Measurements from ENCODE around the gene DAD1.
A peak's percentile ranks its signal among the peaks of the same experiment; 100 is the strongest.
"Not testable (repeated sequence)": the region's sequence is repeated elsewhere in the genome, so short reads cannot be mapped to it uniquely, and the experiment has no call there.

DAD1 gene

DNA sequence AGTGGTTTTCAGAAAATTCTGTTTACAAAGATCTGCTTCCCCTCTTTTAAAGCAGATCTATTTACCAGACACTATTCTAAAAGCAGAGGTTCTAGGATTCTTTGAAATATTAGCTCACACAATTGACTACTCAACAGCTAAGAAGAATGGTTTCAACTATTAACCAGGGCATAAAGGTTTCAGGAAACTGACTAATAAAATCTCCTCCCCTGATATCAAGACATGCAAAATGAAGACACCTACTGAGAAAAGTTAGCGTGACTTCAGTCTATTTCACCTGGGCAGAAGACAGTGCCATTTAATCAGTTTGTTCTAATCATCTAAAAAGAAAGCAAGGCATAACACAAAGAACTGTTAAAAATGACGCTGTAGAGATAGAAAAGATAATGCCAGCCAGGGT, 22.2 kb downstream of the DAD1 start:
- no peak for DNase-seq

DNA sequence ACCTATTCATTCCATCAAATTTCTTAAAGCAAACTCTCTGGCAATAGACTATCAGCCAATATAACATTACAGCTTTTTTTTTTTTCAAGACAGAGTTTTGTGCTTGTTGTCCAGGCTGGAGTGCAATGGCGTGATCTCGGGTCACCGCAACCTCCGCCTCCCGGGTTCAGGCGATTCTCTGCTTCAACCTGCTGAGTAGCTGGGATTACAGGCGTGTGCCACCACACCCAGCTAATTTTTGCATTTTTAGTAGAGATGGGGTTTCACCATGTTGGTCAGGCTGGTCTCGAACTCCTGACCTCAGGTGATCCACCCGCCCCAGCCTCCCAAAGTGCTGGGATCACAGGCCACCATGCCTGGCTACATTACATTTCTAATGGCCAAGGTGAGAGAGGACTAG, 22.8 kb downstream of the DAD1 start:
- not testable (repeated sequence) for DNase-seq

DNA sequence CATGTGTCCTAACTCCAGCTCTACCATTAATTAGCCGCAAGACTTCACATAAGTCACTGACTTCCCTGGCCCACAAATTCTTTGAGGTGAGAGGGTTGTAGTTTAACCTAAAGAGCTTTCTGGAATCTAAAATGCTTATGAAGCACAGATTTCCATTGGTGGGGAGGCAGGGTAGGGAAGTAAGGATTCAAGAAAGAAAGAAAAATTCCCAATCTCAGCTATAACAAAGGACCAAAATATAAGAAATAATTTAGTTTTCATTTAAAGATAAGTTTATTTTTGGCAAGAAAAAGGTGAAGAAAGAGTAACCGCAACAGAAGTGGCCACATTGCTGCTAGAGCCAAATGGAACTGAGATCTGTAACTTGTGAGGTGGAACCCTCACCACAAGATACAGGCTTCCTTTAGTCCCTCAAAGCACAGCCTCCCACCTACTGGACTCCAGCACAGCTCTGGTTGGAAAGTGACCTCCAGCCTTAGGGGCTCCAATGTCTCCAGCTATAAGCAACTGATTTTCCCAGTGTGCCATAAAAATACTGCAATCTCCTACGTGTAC, 23.6 kb downstream of the DAD1 start:
- no peak for DNase-seq

DNA sequence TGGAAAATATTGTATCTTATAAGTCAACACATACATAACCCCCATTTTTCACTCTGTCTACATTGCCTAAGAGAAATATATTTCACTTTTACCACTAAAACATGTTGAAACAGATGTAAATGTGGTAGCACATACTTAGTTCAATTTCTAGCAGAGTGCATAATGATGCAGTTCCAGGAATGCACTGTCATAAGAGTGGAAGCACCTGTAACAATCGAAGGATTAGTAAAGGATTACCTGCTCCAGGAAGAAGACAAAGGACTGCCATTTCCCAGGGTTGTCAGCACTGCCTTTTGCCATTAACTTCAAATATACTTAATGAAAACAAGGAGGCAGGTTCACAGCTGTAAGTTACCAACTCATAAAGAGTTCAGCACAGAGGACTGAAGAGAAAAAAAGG, 24.6 kb downstream of the DAD1 start:
- DNase-seq: no peak

DNA sequence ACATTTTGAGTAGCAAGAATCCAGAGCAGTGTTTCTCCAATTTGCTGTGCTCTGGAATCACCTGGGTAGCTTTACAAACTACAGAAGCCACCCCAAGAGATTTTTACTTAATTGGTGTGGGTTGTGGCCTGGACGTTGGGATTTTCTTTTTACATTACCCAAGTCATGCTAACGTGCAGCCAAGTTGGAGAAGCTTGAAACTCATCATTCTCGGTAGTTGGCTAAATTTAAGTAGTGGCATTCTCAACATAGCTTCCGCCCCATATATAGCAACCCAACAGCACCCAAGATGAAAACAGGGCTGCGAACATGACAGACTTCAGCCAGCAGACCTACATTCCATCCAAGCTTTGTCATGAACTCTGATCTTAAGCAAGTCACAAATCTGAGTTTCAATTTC, 25.0 kb downstream of the DAD1 start:
- DNase-seq: peak; percentile 64

DNA sequence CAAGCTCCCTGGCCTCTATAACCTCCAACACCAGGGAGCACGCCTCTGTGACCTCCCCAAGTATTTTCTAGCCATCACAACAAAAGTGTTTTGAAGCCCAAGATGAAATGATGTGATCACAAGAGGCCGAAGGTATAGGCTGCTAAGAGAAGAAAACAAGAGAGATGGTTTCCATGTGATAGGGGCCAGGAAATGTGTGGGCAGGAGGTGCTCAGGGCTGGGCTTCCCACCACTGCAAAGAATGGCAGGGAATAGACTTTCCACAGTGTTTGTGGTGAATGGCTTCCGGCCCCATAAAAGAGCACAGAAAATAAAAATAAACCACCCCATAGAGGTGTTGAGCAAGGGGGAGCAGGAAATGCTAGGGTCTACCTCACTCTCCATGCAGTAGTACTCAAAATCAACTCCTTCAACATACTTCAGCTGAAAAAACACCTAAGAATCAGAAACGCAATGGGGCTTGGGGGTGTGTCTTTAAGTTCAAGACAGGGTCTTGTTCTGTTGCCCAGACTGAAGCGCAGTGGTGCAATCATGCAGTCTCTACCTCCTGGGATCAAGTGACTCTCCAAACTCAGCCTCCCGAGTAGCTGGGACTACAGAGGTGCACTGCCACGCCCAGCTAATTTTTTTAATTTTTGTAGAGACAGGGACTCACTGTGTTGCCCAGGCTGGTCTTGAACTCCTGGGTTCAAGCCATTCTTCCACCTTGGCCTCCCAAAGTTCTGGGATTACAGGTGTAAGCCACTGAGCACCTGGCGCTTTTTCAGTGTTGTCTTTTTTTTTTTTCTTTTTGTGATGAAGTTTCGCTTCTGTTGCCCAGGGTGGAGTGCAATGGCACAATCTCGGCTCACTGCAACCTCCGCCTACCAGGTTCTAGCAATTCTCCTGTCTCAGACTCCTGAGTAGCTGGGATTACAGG, 27.1 kb downstream of the DAD1 start:
- DNase-seq: no peak

DNA sequence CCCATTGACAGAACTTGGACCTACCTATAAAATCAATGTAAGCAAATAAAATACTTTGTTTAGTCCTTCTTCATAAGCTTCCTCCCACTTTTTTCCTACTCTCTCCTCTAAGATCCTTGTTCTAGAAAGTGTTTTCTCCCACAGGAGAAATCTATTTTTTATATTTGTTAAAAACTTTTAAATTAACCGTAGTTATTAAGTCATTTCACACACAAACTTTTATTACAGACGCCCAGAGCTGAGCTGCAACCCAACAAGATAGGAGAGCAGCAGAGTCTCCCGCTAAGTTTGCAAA, 27.7 kb downstream of the DAD1 start:
- no peak for DNase-seq

DNA sequence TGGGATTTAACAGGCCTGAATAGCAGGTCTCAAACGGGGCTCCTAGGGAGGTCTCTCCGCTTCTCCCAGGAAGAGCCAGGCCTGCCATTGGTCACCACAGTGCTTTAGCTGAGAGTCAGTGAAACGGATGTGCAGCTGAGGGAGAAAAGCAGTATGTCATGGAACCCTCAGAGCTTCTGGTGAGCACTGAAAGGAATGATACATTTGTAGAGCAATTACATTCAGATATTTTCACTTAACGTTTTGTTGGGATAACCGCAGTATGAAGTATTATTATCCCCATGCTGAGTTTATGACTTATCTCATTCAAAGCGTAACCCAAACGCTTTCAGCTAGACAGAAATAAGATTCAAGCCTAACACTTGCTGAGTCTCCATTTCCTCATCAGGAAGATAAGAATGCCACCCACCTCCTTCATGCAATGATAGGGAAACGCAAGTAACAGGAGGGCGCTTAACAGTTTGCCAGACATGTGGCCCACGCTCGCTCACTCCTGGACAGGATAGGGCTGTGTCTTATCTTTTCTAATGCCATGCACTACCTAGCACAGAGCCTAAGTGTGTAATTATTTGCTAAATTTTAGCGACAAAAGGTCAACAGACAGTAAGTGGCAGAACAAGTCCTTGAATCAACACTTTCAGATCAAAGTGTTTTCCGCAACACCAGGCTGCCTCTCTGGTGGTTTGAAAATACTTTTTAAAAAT, 28.2 kb downstream of the DAD1 start:
- no peak for DNase-seq

DNA sequence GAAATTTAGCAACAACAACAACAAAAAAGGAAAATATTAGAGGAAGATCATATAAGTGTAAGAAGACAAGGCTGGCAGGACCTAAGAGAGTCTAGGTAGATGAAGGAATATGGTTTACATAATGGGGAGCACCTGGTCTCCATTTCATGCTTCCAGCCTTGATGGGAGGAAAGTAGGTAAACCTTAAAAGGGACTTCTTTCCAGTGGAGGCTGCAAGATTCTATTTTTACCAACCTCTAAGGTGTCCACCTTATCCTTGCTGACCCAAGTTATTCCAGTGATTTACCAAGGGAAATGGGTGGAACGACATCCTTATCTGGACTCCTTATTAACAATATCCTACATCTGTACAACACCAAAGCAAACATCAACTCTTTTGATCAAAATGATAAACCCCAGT, 30.0 kb downstream of the DAD1 start:
- no peak for DNase-seq

DNA sequence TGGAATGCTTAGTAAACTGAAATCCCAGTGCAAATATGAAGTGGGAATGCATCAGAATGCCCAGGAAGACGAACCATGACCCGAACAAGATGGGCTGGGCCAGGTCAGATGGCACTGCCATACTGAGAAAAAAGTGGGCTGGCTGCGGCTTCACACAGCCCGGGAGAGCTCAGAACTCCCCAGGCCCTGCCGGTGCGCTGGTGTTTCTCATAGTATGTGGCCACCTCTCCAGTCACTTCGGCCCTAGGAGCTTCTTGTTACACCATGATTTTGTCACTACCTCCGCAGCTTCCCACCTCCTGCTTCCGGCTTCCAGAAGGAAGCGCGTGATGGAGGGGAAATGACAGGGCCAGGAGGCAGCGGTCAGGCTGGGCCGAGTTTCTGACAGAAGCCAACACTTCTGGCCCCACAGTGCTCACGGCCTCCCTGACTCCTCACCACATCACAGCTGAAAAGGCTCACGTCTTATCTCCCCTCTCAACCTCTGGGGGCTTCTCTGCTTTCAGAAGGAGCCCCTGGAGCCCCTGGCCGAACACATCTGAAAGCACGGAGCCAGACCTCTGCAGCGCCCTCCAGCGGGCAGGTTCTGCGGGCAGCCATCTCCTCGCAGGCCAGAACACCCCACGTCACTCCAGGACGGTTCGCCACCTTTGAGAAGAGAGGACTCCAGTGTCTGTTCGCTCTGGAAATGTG, 30.7 kb downstream of the DAD1 start:
- DNase-seq: no peak

DNA sequence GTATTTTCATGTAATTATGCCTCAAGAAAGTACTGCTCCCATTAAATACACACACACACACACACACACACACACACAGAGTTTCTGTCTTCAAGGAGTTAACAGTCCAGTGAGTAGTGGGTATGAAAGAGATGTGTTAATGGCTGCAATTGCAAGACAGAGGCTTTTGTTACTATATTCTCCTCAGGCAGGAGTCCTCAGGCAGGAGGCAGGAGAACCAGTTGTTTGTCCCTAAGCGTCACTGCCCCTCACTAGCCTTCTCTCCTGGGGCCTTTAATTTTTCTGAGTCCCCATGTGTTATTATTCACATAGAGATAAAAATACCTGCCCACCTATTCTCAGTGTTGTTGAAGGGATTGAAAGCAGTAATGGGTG, 31.2 kb downstream of the DAD1 start:
- no peak for DNase-seq

DNA sequence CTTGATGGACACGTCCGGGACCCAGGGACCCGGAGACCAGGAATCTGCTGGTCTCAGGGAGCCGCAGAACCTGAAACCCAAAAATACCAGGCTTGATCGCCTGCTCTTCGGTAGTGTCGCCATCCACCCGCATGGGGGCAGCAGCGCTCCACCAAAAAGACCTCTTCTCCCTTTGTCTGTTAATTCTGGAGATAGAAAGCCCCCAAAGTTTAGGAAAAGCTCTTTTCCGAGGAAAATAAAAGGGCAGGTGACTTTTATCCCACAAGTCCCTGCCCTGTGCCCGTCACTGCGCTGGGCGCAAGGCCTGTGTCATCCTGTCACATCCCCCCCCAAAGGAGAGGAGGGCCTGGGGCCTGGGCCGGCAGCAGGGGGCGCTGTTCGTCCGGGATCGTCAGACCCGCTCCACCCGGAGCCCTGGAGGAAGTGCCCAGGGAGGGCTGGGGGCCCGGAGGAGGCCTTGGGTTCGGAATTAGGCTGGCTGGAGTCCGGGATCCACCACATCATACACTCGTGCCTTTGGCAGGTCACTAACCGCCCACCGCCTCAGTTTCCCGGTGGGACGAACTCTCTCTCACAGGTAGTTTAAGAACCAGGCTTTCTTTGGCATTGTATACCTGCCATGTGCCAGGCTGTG, 31.9 kb downstream of the DAD1 start:
- peak; percentile 71 for DNase-seq

DNA sequence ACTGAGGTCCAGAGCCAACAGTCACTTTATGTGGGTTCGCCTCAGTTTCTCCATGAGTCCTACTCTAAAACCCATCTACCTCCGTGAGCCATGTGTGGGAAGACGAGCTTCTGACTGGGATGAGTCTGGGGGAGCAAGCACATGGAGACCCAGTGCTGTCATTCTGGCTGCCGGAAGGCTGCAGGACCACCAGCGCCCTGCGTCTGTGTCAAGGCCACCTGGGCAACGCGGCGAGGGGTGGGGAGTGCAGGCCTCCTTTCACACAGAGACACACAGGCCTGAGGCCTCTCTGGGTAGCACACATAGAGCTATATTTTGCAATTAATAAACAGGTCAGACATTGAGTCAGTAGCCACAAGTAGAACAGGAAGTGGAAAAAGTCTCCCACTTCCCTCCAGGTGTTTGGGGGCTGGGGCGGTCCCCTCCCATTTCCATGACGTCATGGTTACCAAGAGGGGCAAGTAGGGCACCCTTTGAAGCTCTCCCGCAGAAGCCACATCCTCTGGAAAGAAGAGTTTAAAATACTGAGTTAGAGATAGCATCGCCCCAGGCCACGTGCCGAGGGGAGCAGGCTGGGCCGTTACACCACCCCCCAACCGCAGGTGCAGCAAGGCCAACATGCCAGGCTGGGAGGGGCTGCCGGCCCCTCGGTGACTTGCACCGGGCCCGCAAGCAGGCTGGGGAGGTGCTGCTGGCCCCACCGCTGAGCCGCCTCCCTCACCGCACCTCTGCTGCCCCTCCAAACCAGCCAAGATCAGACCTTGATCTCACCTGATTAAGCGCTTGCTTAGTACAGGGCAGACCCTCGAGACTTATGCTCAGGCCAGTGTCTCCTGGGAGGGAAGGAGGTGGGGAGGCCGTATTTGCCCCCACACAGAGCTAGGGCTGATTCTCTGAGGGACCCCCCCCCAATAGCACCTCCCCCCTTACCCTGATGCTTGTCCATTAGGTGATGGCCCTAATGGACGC, 32.7 kb downstream of the DAD1 start:
- DNase-seq: peak; percentile 84

DNA sequence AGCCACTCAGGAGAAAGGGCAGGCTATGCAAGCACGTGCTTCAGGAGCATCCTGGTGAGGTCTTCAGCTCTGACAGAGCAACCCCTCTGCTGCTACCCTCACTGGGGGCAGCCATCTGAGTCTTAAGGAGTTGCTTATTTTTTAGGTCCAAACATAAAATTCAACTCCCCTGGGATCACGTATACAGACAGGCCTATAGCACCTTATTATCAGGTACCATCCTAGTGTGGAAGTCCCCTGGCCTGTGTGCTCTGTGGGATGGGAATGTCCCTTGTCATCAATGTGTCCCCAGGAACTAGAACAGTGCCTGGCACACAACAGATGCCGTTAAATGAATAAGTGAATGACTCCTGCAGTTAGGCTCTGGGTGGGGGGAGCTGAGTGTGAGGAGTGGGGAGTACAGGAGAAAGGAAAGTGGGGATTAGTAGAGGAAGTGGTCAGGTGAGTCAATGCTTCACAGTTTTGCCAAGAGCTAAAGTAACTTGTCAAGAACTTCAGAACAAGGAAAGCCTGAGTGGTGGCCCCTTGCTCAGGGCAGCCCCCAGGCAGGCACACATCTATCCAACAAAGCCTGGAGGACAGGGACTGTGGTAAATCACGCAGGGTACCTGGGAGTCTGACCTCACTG, 33.5 kb downstream of the DAD1 start:
- DNase-seq: peak; percentile 54

DNA sequence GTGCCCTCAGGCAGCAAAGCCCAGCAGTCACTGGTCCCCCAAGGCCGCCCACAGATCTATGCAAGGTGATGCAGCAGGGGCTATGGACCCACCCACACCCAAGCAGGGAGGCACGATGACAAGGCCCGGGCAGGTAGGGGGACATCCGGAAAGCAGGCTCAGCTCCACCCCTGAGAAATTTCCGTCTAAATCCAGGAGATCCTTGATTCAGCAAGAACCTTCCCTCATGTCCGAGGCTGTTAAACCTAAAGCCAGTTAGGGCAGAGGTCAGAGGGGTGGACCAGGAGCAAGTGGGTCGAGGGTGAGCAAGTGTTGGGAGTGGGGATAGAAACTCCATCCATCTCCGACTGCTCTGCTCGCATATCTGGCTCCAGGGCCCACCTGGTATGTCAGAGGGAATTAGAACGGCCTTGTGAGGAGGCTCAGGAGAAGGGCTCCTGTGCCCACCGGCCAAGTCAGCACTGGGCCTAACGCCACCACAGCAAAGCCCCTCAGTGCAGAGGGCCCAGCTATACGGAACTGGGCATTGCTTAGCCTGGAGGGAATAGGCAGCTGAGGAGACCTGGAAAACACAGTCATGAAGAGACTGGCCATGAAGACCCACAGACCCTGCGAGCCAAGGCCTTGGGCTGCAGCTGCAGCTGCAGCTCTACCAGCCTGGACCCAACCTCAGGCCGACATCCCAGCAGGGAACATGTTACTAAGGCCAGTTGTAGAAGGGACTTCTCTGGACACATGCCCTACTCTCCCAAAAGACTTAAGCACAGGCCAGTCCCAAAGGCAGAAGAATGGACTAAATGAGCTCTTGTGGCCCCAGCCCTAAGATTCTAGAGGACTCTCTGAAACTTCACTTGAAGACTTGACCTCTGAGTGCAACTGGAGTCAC, 34.3 kb downstream of the DAD1 start:
- no peak for DNase-seq

DNA sequence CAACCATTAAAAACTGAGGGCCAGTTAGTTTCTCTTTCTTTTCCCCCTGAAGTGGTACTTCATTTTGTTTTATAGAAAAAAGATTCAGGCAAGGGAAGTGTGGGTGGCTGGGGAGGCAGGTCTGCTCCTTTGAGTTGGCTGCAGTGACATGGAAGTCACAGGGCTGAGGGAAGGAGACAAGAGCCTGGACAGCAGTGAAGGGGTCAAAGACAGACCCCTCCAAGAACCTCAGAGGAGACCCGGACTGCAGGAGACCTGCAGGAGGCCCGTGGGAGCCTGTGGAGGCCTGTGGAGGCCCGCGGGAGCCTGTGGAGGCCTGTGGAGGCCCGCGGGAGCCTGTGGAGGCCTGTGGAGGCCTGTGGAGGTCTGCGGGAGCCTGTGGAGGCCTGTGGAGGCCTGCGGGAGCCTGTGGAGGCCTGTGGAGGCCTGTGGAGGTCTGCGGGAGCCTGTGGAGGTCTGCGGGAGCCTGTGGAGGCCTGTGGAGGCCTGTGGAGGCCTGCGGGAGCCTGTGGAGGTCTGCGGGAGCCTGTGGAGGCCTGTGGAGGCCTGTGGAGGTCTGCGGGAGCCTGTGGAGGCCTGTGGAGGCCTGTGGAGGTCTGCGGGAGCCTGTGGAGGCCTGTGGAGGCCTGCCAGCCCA, 35.0 kb downstream of the DAD1 start:
- not testable (repeated sequence) for DNase-seq

DNA sequence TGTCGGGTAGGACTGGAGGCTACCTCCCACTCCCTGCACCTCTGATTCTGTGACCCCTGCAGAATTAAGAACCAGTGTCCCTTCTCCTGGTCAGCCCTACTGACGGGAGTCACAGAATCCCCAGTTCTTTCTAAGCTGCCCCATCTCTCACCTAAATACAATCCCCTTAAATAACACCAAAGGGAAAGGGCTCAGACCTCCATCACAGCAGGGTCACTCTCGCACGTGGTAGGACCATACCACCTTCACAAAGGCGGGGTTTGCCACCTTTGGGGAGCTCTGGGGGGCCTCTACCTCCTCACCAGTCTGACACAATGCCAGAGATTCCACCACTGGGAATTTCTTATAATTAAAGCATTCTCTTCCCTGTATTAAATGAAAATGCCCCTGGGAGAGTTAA, 35.6 kb downstream of the DAD1 start:
- no peak for DNase-seq

DNA sequence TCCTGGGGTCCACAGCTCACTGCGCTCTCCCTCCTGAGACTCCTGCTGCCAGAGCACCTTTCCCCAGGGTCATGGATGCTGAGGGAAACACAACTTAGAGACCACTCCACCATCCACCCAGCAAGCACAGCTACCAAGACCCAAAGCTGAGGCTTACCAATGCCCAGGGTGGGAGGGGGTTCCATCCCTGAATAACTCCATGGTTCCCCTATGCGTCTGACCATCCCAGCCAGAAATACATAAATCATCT, 36.3 kb downstream of the DAD1 start:
- no peak for DNase-seq

DNA sequence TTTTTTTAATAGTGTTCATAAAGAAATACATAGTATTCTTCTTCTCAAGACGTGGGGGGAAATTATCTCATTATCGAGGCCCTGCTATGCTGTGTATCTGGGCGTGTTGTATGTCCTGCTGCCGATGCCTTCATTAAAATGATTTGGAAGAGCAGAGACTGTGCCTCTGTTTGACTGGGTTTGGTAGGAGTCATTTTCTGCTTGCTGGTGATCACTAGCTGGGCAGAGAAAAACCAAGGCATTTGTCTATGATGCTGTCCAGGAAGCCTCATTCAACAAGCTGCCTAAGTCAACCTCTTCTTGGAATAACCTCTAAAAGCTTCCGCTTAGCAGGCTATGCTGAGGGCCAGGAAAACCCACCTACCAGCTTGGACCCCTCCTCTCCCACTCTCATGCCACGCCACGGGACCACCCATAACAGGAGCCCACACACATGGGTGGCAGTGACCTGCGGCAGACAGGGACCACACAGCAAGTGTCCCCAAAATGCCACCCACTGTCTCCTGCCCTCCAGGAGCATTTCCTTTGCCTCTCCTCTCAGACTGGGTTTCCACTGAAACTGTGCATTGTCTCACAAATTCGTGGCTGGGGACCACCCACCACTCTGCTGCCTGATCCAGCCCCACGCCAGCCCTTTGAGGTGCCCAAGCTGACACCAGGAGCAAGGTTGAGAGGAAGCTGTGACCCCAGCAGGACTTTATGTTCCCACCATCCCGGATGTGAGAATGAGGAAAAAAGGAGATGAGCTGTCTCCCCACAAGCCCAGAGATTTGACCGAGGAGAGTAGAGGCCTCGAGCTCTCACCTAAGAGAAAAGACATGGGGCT, 36.8 kb downstream of the DAD1 start:
- DNase-seq: no peak
